Thoracic aorta (tissue), 2 donors: ENCODE data around the gene HOXB2. TPM values are rescaled to one million over a fixed set of nuclear protein-coding genes. Genes with fewer than 3 reads are reported as not detected.

Source experiments
- ATAC-seq: fragments of 150-250 bp; one replicate; pipeline ENCODE4 v1.8.0; 2017; ENCODE audit warnings: low read depth; ENCODE audit not compliant: insufficient number of reproducible peaks, low FRiP score
- DNase-seq: peaks from one replicate; pipeline ENCODE4 v3.0.0-alpha.2; 2020; ENCODE audit warnings: low spot score
- H3K27ac ChIP-seq, 2 donors: fragments of 200-600 bp; sonication (generic); 1 replicate in 1 of 2; 2 replicates in 1 of 2; pipeline ENCODE4 v1.5.1; 2016; ENCODE audit warnings: mild to moderate bottlenecking in 2 of 2, moderate library complexity in 2 of 2
- H3K27me3 ChIP-seq: fragments of 200-600 bp; sonication (generic); replicated peaks from 2 replicates; pipeline ENCODE4 v1.6.0; 2016; ENCODE audit warnings: mild to moderate bottlenecking; ENCODE audit not compliant: insufficient read depth
- H3K36me3 ChIP-seq: fragments of 200-600 bp; sonication (generic); one replicate; pipeline ENCODE4 v1.5.1; 2016
- H3K4me1 ChIP-seq, 2 donors: fragments of 200-600 bp; sonication (generic); 1 replicate in 1 of 2; 2 replicates in 1 of 2; pipeline versions ENCODE4 v1.5.1 to v1.6.0; 2016; ENCODE audit warnings: low read depth in 2 of 2, mild to moderate bottlenecking in 1 of 2; ENCODE audit not compliant: control insufficient read depth in 1 of 2
- H3K4me3 ChIP-seq: fragments of 200-600 bp; sonication (generic); 2 replicates; pipeline ENCODE4 v1.5.1; 2016; ENCODE audit warnings: mild to moderate bottlenecking
- H3K9me3 ChIP-seq: fragments of 200-600 bp; sonication (generic); 2 replicates; pipeline ENCODE4 v1.5.1; 2016
- CTCF ChIP-seq: fragments of 200-600 bp; sonication (generic); IDR thresholded peaks from one replicate; pipeline ENCODE4 v1.5.1; 2019; ENCODE audit warnings: antibody characterized with exemption
- total RNA-seq, 2 donors: library from RNA; depleted of rRNA; stranded (reverse); fragments of >200 nt; gene quantifications; one replicate each; pipeline versions ENCODE4 v1.1.0 to v1.2.3, GENCODE V29; 2016

Gene HOXB2
- total RNA-seq, 2 donors from 2014 or later: 53.3 to 73.0 TPM

GRCh38 chr17:48504953-48505352 is 40.0 kb downstream of the HOXB2 start:
- Histone ChIP-seq H3K27me3 (no peaks in the 10 kb centered on the region), H3K27ac (no peak overlapping the region), H3K9me3 (no peaks in the 10 kb centered on the region), H3K4me1 (no peaks in the 10 kb centered on the region), H3K4me3 (no peak overlapping the region), H3K36me3 (no peaks in the 10 kb centered on the region)
- ATAC-seq: no peak
- DNase-seq: no peak
- no peak for TF ChIP-seq CTCF

- DNase-seq (no peak), ATAC-seq (no peak)
- Histone ChIP-seq H3K4me1 (no peaks in the 10 kb centered on the region), H3K36me3 (no peaks in the 10 kb centered on the region), H3K9me3 (no peaks in the 10 kb centered on the region), H3K4me3 (no peak overlapping the region), H3K27ac (no peak overlapping the region), H3K27me3 (no peaks in the 10 kb centered on the region)
- no peak for TF ChIP-seq CTCF
Measured at GRCh38 chr17:48503747-48504146, 41.2 kb downstream of the HOXB2 start.

DNA sequence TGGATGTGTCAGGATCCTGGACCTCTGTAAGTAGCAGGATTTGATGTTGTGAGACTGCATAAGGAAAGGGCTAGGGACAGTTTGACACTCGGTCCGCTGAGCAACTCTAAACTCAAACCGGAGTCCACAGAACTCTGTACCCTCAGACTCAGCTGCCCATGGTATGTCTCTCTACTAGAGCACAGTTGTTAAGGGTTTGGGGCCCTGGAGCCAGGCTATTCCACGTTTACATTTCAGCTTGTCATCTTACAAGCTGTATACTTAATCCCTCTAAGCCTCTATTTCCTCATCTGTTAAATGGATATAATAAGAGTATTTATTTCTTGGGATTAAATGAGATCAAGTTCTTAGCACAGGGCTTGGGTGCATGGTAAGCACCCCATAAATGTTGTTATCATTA is 42.0 kb downstream of the HOXB2 start:
- no peak for TF ChIP-seq CTCF
- H3K9me3 ChIP-seq: no peaks in the 10 kb centered on the region
- H3K36me3 ChIP-seq: no peaks in the 10 kb centered on the region
- ATAC-seq (no peak), DNase-seq (no peak)
- no peak overlapping the region for H3K4me3 ChIP-seq
- no peak overlapping the region for H3K27ac ChIP-seq
- no peaks in the 10 kb centered on the region for H3K27me3 ChIP-seq
- H3K4me1 ChIP-seq: no peaks in the 10 kb centered on the region

- H3K9me3 ChIP-seq: no peaks in the 10 kb centered on the region
- no peaks in the 10 kb centered on the region for H3K27me3 ChIP-seq
- H3K4me1 ChIP-seq: no peaks in the 10 kb centered on the region
- ATAC-seq: no peak
- no peak for DNase-seq
- H3K27ac ChIP-seq: no peak overlapping the region
- no peak for TF ChIP-seq CTCF
- no peaks in the 10 kb centered on the region for H3K36me3 ChIP-seq
- H3K4me3 ChIP-seq: no peak overlapping the region
Measured at GRCh38 chr17:48502312-48502711, 42.6 kb downstream of the HOXB2 start.

GRCh38 chr17:48500435-48501426 is 44.2 kb downstream of the HOXB2 start:
- no peaks in the 10 kb centered on the region for H3K9me3 ChIP-seq
- DNase-seq (no peak), ATAC-seq (no peak)
- no peaks in the 10 kb centered on the region for H3K4me1 ChIP-seq
- no peaks in the 10 kb centered on the region for H3K27me3 ChIP-seq
- TF ChIP-seq CTCF: no peak
- no peak overlapping the region for H3K4me3 ChIP-seq
- no peaks in the 10 kb centered on the region for H3K36me3 ChIP-seq
- no peak overlapping the region for H3K27ac ChIP-seq
